ENCODE data around the gene USP6NL. TPM values are rescaled to one million over a fixed set of nuclear protein-coding genes. Genes with fewer than 3 reads are reported as not detected.

USP6NL gene
- total and polyA plus RNA-seq, 10 of the 15 experiments (the other 5 are each of a cell fraction or from before 2014, with no cell fraction given): 4.0 to 27.7 (median 18.2) TPM

DNA sequence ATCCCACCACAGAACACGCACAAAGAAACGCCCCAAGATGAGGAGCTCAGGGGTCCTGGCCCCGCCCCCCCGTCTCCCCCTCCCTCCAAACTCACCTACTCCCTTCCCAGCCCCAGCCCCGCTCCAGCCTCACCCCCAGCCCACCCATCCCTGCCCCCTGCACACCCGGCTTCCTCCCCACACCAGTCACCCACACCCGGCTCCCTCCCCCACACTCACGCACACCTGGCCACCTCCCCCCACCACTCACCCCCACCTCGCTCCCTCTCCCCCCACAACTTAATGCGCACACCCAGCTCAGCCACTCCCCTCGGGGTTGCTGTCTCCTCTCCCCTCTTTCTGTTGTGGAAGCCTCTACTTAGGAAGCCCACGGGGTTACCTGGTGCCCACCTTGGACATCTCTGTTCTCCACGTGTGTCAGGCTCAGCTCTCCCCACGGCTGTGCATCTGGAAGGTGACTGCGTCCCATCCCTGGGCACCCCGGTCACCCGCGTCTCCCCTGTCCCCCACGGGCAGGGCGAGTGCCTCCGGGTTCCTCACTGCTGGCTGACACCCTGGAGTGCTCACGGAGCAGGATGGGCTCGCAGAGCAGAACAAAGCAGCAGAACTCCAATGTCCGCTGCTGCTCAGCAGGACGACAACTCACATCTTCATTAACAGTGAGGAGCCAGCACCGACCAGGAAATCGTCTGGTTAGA lies 166.8 kb downstream of the USP6NL start:
- Histone ChIP-seq H3K79me2 (ENCODE audit: control insufficient read depth, insufficient read depth, low read length) (no peaks in the 10 kb centered on the region), H3K36me3 (ENCODE audit: control insufficient read depth in 2 of 2, insufficient read depth in 2 of 2, low read length in 1 of 2) (no peaks in the 10 kb centered on the region), H3K9ac (ENCODE audit: control insufficient read depth, insufficient read depth, low read length) (no peak overlapping the region), H3K9me3 (replicated peaks; ENCODE audit: control insufficient read depth, insufficient read depth, low read length) (no peaks in the 10 kb centered on the region), H2AFZ (ENCODE audit: control insufficient read depth, low read depth, low read length) (no peak overlapping the region), H3K4me2 (ENCODE audit: control insufficient read depth, insufficient read depth) (no peak overlapping the region), H4K20me1 (ENCODE audit: control insufficient read depth, insufficient read depth) (no peaks in the 10 kb centered on the region), H3K4me1 (ENCODE audit: control insufficient read depth, insufficient read depth, low read length) (peaks cover 49% of the 10 kb centered on the region), H3K27me3 (replicated peaks in 1 of 2; ENCODE audit: control insufficient read depth in 2 of 2, insufficient read depth in 2 of 2, low read length in 1 of 2) (no peaks in the 10 kb centered on the region), H3K27ac (ENCODE audit: control insufficient read depth, insufficient read depth) (no peak overlapping the region), H3K4me3 (no peak overlapping the region)
- no TSS peak for BruUV-seq (replicated peaks)
- CTCF ChIA-PET: no interaction called here
- TF ChIP-seq KAT2A (conservative IDR thresholded peaks at IDR 0.05; ENCODE audit: control insufficient read depth, low read depth, low read length): no peak
- TF ChIP-seq EGR1 (IDR thresholded peaks at IDR 0.05; ENCODE audit: borderline replicate concordance in 1 of 2, low read depth in 2 of 2, low read length in 2 of 2): no peak
- TF ChIP-seq POLR2A (IDR thresholded peaks at IDR 0.05; ENCODE audit: low read depth, low read length): no peak
- TF ChIP-seq, protein P1, sequence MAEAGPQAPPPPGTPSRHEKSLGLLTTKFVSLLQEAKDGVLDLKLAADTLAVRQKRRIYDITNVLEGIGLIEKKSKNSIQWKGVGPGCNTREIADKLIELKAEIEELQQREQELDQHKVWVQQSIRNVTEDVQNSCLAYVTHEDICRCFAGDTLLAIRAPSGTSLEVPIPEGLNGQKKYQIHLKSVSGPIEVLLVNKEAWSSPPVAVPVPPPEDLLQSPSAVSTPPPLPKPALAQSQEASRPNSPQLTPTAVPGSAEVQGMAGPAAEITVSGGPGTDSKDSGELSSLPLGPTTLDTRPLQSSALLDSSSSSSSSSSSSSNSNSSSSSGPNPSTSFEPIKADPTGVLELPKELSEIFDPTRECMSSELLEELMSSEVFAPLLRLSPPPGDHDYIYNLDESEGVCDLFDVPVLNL (IDR thresholded peaks at IDR 0.05; ENCODE audit: low read depth, low read length): no peak
- TF ChIP-seq, protein P2, sequence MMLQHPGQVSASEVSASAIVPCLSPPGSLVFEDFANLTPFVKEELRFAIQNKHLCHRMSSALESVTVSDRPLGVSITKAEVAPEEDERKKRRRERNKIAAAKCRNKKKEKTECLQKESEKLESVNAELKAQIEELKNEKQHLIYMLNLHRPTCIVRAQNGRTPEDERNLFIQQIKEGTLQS (IDR thresholded peaks at IDR 0.05; ENCODE audit: borderline replicate concordance, extremely low read depth, low read depth, low read length): no peak
- no peak for TF ChIP-seq RAD21 (IDR thresholded peaks at IDR 0.05; ENCODE audit: insufficient read depth, low read depth, low read length)
- TF ChIP-seq NFYA (IDR thresholded peaks at IDR 0.05; ENCODE audit: borderline replicate concordance, low read depth, low read length): no peak
- TF ChIP-seq KDM1A (IDR thresholded peaks at IDR 0.05; ENCODE audit: borderline replicate concordance): no peak
- TF ChIP-seq NR2F1 (conservative IDR thresholded peaks at IDR 0.05): no peak
- no peak for TF ChIP-seq RUNX3 (IDR thresholded peaks at IDR 0.05; ENCODE audit: low read length)
- TF ChIP-seq SPI1 (IDR thresholded peaks at IDR 0.05; ENCODE audit: borderline replicate concordance, insufficient read depth, low read depth, low read length): no peak
- no peak for TF ChIP-seq SMAD1 (IDR thresholded peaks at IDR 0.05; ENCODE audit: low read depth, partially characterized antibody)
- no peak for TF ChIP-seq CBFB (IDR thresholded peaks at IDR 0.05; ENCODE audit: low read depth)
- TF ChIP-seq TBL1XR1 (IDR thresholded peaks at IDR 0.05; ENCODE audit: low read depth, low read length): no peak
- TF ChIP-seq, protein P3, sequence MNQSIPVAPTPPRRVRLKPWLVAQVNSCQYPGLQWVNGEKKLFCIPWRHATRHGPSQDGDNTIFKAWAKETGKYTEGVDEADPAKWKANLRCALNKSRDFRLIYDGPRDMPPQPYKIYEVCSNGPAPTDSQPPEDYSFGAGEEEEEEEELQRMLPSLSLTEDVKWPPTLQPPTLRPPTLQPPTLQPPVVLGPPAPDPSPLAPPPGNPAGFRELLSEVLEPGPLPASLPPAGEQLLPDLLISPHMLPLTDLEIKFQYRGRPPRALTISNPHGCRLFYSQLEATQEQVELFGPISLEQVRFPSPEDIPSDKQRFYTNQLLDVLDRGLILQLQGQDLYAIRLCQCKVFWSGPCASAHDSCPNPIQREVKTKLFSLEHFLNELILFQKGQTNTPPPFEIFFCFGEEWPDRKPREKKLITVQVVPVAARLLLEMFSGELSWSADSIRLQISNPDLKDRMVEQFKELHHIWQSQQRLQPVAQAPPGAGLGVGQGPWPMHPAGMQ (IDR thresholded peaks at IDR 0.05; ENCODE audit: borderline replicate concordance): no peak
- SMC1A ChIA-PET (ENCODE audit: uncharacterized antibody, unreplicated experiment): no interaction called here
- POLR2A ChIA-PET: no interaction called here
- in situ Hi-C loops (cut with MboI): no loop called here
- RAD21 ChIA-PET (ENCODE audit: unreplicated experiment): no interaction called here
- intact Hi-C loops (cut with micrococcal nuclease; ENCODE audit: unreplicated experiment): loop anchor here (10.0 kb wide), 1 partner anchor 270 kb away; no protein-coding TSS in a partner anchor
- DNase-seq (ENCODE audit: low read depth, low spot score) (no peak), FAIRE-seq (no peak), ATAC-seq (no peak)
- WGBS (ENCODE audit: insufficient coverage, insufficient replicate concordance, low lambda C conversion rate, missing lambda C conversion rate): 85% methylated on average over 17 of the region's 27 CpGs

Measured in GM12878 (cell line).